ENCODE measurements around the gene B3GALT6. TPM values are rescaled to one million over a fixed set of nuclear protein-coding genes. Genes with fewer than 3 reads are reported as not detected.
"Not testable (repeated sequence)": the region's sequence is repeated elsewhere in the genome, so short reads cannot be mapped to it uniquely, and the experiment has no call there.

The B3GALT6 gene
- total RNA-seq (2014; rRNA removed; shearing (Covaris generic)): 84.2 and 87.7 TPM in 2 replicates

DNA sequence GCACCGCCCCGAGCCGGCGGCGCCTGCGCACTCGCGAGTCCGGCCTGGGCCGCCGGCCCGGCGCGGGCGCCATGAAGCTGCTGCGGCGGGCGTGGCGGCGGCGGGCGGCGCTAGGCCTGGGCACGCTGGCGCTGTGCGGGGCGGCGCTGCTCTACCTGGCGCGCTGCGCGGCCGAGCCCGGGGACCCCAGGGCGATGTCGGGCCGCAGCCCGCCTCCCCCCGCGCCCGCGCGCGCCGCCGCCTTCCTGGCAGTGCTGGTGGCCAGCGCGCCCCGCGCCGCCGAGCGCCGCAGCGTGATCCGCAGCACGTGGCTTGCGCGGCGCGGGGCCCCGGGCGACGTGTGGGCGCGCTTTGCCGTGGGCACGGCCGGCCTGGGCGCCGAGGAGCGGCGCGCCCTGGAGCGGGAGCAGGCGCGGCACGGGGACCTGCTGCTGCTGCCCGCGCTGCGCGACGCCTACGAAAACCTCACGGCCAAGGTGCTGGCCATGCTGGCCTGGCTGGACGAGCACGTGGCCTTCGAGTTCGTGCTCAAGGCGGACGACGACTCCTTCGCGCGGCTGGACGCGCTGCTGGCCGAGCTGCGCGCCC is at the start of gene B3GALT6:
B3GALT6 (plus strand) TSS at position 30 of the 588 bp plus-strand sequence; CDS start at position 72, 42 bp downstream.
- DNase-seq (ENCODE audit: low spot score): no peak

DNA sequence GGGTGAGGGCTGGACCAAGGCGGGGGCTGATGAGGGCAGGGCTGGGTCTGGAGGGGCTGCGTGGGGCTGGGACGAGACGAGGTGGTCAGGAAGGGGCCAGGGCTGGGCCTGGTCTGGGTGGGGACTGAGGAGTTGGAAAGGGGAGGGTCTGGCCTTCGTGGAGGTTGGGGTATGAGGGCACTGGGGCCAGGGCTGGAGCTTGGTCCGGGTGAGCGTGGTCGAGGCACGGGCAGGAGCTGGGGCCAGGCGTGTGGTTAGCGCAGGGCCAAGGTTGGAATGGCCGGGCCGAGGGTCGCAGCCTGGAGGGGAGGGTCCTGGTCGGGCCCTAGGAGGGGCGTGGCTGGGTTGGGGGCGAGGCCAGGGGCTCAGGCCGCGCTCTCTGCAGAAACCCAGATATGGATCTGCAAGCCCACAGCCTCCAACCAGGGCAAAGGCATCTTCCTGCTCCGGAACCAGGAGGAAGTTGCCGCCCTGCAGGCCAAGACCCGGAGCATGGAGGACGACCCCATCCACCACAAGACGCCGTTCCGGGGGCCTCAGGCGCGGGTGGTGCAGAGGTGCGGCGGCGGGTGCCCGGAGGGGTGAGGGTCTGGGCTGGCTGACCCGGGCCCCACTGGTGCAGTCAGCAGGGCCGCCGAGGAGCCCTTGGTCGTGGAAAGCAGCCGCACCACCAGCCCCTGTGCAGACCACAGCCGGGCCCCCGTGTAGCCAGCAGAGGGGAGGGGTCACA is 49.4 kb upstream of the B3GALT6 start:
- DNase-seq (ENCODE audit: low spot score): no peak

DNA sequence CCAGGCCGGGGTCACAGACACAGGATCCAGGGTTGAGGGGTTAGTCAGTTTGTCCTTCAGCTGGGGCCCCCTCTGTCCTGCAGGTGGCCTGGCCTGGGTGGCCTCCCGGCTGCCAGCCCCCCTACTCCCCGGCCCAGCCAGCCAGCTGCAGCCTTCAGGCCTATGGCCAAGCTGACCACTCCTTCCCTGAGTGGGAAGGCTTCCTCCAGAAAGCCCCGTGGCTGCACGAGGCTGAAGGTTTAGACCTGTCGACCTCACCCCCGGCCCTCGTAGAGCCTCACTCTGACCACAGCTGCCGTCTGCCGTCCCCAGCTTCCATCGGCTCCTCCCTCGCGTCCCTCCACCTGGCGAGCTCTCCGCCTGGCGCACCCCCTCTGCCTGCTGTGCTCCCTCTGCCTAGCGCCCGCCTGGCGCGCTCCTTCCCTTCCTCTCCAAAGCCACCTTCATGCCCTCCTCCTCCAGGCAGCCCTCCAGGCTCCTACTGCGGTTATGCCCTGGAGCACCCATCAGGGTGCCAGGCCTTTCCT is 48.8 kb upstream of the B3GALT6 start:
- no peak for DNase-seq (ENCODE audit: low spot score)

DNA sequence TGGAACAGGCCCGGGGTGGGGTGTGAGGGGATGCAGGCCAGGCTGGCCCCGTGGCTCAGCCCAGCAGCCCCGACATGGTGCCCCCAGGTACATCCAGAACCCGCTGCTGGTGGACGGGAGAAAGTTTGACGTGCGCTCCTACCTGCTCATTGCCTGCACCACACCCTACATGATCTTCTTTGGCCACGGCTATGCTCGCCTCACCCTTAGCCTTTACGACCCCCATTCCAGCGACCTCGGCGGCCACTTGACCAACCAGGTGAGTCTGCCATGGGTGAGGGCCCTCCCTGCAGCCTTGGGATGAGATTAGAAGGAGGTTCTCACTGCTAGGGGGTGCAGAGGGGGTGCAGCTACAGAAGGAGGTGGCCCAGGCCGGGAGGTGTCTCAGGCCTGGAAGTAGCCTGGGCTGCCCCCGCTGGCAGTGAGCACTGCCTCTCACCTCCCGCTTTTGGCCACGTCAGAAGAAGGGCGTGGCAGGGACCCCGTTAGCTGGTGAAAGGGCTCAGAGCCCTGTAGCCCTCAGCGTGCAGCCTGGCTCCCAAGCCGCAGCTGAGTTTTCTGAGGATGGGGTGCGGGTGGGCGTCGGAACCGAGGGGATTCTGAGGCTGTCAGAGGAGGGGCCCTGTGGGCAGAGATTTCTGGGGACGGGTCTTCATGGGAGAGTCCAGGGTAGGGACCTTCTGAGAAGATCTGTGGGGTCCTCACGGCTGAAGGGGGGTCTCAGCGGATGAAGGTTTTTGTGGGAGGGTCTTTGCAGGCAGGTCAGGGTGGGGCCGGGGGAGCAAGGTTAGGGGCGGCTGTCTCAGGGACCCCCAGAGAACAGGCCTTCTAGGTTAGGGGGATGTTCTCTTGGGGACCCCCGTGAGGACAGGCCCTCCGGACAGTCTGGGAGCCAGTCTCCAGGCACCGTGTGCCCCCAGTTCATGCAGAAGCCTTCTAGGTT is 47.9 kb upstream of the B3GALT6 start:
- DNase-seq (ENCODE audit: low spot score): no peak

DNA sequence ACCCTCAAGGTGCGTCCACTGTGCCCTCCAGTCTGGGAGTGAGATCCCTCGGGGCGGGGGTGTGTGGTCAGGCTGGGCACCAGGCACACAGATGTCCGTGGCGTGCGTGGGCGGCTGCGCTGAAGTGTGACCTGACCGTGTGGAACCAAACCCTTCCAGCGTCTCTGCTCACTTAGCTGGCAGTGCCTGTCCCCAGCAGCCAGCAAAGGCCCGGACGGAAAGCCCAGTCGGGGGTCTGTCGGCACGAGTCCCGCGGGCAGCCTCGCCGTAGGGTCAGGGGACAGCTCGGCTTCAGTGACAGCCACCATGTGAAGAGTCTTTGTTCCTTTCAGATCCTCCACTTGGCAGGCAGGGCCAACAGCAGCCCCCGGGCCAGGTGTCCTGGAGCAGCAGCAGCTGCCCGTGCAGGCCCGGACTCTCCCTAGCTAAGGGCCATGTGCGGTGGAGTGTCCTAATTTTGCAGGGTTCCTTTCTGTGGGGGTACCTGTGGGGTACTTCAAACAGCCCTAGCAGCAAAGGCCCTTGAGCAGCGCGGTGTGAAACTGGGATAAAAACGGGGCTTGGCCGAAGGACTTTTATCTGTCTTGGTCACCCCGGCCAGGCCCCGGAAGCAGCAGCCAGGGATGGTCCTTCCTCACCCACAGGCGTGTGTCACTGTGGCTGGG is 46.8 kb upstream of the B3GALT6 start:
- DNase-seq (ENCODE audit: low spot score): no peak

DNA sequence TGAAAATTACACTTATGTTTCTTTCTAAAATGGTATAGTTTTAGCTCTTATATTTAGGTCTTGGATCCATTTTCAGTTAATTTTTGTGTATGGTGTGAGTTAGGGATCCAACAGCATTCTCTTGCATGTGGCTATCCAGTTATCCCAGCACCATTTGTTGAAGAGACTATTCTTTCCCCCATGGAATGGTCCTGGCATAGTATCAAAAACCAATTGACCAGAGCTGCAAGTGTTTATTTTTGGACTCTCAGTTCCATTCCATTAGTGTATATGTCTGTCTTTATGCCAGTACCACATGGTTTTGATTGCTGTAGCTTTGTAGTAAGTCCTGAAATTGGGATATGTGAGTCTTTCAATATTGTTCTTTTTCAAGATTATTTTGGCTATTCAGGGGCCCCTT is 44.1 kb upstream of the B3GALT6 start:
- DNase-seq (ENCODE audit: low spot score): no peak

DNA sequence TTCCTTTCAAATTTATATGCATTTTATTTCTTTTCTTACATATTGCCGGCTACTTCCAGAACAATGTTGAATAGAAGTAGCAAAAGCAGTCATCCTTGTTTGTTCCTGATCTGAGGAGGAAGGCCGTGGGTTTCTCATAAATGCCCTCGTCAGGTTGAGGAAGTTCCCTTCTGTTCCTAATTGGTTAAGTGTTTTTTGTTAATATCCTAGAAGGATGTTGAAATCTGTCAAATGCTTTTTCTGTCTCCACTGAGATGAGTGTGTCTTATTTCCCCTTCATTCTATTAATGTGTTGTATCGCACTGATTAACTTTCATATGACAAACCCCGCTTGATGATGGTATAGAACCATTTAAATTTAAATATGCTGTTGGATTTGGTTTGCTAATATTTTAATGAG is 42.9 kb upstream of the B3GALT6 start:
- DNase-seq (ENCODE audit: low spot score): no peak

DNA sequence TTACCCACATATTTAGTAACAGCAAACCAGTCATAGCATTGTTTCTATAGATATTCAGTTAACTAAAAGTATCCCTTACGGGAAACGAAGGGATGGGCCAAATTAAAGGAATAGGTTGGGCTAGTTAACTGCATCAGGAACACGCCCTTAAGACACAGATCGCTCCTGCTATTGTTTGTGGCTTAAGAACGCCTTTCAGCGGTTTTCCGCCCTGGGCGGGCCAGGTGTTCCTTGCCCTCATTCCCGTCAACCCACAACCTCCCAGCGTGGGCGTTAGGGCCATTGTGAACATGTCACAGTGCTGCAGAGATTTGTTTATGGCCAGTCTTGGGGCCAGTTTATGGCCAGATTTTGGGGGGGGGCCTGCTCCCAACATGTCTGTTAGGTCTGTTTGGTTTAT is 40.3 kb upstream of the B3GALT6 start:
- no peak for DNase-seq (ENCODE audit: low spot score)

DNA sequence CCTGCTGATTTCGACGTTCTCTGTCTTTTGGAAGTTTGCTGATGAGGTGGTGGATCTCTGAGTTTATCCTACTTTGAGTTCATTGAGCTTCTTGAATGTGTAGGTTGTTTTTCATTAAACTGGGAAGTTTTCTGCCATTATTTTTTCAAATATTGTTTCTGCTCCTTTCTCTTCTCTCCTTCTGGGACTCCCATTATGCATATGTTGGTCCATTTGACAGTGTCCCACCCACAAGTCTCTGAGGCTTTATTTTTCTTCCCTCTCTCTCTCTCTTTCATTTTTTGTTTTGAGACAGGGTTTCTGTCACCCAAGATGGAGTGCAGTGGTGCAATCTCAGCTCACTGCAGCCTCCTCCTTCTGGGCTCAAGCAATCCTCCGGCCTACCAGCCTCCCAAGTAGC is 37.3 kb upstream of the B3GALT6 start:
- no peak for DNase-seq (ENCODE audit: low spot score)

DNA sequence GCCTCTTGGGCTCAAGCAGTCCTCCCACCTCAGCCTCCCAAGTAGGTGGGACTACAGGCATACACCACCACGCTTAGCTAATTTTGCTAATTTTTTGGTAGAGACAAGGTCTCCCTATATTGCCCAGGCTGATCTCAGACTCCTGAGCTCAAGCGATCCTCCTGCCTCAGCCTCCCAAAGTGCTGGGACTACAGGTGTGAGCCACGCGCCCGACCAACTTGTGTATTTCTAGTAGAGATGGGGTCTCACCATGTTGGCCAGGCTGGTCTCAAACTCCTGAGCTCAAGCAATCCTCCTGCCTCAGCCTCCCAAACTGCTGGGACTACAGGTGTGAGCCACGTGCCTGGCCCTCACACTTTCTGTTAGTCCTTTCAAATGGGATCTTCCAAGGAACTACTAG is 36.3 kb upstream of the B3GALT6 start:
- DNase-seq (ENCODE audit: low spot score): not testable (repeated sequence)

DNA sequence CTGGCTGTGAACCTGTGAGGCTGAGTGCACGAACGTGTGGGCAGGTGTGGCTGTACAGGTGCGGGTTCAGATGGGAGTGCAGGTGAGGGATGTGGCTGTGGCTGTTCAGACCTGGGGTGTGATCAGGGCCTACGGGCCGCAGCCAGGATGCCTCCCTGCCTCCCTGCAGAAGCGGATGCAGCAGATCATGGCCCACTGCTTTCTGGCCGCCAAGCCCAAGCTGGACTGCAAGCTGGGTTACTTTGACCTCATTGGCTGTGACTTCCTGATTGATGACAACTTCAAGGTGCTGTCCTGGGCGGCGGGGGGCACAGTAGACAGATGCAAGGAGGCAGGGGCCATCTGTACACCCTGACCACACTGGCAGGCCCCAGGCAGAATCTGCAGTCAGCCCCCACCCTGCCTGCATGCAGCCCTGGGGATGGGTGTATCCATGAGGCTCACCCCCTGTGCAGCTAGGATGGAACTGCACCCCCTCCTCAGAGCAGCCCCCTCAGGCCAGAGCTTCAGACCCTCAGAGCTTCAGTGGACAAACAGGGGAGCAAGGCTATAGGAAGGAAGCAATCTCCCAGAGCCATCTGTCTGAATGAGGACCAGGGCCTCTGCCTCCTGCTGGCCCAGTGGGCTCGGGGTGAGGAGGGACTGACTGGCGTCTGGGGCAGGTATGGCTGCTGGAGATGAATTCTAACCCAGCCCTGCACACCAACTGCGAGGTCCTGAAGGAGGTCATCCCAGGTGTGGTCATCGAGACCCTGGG is 35.4 kb upstream of the B3GALT6 start:
- no peak for DNase-seq (ENCODE audit: low spot score)

DNA sequence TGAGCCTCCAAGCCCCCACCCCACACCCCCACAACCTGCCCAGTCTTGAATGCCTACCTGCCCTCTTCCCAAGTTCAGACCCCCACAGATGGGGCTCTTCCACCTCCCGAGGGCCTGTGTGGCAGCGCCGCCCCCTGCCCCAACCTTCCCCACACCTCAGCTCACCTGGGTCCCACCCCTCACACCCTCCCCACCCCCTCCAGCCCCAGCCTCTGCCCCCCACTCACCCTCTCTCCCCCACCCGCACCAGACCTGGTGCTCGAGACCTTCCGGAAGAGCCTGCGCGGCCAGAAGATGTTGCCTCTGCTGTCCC is 34.9 kb upstream of the B3GALT6 start:
- no peak for DNase-seq (ENCODE audit: low spot score)

DNA sequence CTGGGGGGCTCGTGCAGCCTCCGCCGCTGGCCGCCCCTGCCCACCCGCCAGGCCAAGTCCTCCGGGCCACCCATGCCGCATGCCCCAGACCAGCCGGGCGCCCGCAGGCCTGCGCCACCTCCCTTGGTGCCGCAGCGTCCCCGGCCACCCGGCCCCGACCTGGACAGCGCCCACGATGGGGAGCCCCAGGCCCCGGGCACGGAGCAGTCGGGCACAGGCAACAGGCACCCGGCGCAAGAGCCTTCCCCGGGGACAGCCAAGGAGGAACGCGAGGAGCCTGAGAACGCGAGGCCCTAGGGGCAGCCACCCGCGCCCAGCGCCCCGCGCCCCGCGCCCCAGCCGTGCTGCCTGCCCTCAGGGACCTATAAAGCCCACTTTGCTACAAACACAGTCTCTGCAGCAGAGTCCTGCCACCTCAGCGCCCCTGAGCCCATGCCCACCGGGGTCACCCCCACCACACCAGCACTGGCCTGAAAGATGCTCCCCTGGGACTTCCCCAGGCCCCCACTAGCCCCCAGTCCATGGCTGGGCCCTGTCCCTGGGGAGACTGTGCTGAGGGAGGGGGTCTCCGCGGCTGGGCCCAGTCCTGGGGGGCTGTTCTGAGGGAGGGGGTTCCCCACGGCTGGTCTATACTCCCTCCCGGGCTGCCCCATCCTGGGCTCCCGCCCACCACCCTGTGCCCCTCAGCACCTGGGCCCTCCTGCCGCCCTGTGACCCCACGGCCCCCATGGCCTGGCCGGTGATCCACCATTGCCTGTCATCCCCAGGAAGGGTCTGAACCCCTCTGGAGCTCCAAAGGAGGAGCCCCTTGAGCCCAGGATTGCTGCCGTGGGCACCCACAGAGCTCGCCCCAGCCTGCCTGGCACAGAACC is 34.2 kb upstream of the B3GALT6 start:
- DNase-seq (ENCODE audit: low spot score): no peak

DNA sequence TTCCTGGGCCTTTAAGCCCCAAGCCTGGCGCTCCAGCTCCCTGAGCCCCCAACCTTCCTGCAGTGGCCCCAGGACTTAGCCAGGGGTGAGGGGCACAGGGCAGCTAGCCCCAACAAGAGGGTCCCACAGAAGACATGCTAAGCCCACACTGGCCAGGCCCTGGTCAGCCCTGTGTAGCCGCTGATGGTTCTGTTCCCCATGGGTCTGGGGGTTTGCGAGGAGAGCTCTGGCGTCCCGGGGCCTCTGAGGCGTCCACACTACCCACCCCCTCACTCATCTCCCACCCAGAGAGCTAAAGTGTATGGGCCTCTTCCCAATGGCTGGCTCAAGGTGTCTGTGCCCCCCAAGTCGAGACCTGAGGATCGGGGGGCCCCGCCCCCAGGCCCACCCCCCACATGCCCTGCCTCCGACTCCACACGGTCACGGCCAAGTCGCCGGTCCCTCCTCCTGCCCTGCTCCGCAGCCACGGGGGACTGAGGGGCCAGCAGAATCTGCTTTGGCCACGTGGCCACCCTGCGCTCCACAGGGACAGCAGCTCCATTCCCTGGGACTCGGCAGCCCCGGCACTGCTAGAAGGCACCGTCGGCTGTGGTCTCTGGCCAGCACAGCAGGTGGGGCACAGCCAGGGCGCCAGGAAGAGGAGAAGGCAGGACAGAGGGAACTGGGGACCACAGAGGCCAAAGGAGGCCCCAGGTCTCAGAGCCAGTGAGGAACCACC is 33.5 kb upstream of the B3GALT6 start:
- no peak for DNase-seq (ENCODE audit: low spot score)

DNA sequence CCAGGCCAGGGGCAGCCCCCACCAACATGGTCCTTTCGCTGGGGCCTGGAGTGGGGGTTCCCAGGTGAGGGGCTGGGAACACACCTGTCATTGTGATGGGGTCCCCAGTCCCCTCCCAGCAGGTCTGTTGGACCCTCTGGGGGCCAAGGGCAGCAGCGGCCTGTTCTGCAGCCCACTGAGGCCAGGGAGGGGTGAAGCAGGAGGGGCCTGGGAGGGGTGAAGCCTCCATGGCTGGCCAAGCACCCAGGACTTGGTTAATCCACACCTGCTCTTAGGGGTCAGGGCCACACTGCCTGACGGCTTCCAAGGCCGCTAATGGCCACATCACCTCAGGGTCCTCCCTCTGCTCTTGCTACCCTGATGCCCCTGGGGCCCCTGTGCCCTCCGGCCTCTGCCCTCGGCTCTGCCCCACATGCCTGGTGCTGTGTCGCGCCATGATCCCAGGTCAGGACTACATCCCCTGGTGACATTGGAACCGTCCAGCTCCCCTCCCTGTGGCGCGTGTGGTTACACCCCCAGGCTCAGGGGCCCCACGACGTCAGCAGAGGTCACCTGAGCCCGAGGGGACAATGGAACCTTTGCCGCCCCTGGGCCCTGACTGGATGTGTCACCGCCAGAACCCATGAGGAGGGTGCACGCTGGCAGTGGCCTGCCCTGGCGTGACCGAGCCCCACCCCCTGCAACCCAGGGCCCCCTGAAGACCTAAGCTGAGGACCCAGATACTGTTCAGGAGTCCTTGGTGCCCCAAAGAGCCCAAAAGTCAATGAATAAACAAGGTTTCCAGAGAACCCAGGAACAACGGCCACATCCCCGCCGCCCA is 32.7 kb upstream of the B3GALT6 start:
- no peak for DNase-seq (ENCODE audit: low spot score)

DNA sequence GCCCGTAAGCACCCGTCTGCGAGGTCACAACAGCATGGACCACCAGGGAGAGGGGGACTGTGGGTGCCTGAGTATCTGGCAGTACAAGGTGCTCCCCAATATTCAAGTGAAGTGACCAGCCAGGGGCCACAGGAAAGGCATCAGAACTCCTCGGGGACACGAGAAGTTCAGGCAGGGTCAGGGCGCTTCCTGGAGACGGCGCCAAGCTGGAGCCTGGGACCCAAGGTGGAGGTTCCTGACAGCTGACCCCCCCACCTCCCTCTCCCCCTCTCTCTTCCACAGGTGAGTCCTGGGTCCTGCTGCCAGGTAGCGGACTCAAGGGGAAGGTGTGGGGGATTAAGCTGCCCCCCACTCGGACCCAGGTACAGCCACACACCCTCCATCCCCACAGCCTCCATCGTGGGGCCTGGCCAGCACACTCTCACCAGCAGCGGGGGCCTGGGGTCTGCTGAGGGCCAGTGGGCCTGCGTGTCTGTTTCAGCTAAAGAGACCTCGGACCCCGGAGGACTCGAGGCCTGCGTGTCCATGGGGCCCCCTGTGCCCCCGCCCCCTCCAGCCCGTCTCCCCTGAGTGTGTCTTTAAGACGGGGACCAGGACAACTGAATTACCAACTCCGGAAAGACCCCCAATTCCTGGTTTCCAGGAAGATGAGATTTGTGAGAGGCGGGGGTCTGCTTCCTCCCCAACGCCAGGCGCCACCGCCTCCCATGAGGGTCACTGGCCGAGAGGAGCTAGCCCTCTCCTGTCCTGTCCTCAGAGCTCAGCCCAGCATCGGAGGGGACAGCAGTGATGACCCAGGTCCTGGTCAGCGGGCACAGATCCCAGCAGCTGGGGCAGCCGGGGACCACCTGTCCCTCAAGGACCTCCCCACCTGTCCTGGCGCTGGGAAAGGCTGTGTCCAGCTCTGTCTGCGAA is 31.8 kb upstream of the B3GALT6 start:
- DNase-seq (ENCODE audit: low spot score): no peak
